ENCODE results near the gene EPHB6.

Gene EPHB6

DNA sequence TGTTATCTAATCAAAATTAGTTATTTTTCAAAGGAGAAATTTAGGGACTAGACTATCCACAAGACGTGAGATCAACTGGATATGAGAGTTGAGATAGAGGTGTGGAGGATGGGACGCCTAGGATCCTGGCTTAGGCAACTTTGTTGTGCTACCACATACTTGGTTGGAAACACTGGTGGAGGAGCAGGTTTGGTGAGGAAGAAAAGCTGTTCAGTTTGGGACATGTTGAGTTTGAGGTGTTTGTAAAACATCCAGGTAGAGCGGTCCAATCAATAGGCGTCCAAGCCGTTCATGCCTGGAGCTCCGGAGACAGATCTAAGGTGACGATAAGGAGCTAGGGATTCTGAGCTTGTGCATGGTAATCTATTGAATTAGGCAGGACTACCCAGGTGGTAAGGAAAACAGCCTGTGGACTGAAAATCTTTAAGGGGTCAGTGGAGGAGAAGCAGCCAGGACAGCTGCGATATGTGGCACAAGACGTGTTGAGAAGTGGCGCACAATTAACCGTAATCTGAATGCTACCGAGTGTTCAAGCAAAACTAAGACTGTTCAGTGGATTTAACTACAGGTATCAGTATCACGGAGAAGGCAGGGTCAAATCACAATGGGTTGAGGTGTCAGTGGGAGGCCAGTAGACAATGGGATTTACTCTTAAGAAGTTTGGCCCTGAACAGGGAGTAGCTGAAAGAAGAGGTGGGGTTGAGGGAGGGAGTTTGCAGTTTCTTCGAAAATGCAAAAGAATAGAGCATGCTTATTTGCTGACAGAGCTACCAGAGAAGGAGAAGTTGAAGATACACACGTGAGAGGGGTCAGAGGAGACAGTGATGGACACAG lies 46.8 kb downstream of the EPHB6 start:
- H3K4me3 ChIP-seq (ENCODE audit: low read depth, low read length) = no peak overlapping the region
- TF ChIP-seq, protein P1, sequence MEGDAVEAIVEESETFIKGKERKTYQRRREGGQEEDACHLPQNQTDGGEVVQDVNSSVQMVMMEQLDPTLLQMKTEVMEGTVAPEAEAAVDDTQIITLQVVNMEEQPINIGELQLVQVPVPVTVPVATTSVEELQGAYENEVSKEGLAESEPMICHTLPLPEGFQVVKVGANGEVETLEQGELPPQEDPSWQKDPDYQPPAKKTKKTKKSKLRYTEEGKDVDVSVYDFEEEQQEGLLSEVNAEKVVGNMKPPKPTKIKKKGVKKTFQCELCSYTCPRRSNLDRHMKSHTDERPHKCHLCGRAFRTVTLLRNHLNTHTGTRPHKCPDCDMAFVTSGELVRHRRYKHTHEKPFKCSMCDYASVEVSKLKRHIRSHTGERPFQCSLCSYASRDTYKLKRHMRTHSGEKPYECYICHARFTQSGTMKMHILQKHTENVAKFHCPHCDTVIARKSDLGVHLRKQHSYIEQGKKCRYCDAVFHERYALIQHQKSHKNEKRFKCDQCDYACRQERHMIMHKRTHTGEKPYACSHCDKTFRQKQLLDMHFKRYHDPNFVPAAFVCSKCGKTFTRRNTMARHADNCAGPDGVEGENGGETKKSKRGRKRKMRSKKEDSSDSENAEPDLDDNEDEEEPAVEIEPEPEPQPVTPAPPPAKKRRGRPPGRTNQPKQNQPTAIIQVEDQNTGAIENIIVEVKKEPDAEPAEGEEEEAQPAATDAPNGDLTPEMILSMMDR (IDR thresholded peaks at IDR 0.05; ENCODE audit: low read depth, low read length, missing control alignments) = no peak
- DNase-seq (ENCODE audit: low read depth) = no peak

DNA sequence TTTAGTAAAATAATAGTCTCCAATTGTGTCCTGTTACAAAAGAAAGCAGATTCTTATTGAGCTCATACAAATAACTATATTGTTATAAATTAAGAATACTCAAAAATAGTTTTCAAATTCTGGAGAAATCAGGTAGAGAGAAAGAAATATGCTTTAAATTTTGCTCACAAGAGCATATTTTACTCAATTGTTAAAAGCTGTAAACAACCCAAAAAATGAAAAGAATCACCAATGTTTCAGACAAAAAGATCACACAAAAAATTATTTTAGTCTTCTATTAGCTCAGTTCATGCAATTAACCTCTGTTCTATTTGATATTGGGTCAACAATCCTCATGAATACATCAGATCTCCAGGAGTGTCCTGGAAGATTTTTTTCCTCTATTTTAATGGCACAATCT lies 49.3 kb downstream of the EPHB6 start:
- DNase-seq (ENCODE audit: low read depth) = no peak
- TF ChIP-seq, protein P1 (IDR thresholded peaks at IDR 0.05; ENCODE audit: low read depth, low read length, missing control alignments) = no peak

DNA sequence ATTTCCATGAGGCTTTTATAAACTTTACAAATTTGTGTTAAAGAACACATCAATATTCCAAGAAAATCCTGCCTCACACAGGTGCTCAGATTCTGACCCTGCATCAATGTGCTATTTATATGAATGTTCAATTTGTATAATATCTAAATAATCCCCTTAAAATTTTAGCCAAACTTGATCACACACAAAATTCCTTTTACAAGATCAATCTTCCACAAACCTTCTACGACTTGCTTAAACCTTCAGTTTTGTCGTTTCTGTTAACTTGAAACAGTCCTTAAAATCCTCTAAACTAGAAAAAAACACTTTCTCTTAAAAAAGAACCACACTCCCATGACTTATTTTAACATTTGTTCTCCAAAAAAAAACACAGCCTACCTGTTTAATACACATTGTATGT lies 50.9 kb downstream of the EPHB6 start:
- no peak overlapping the region for H3K4me3 ChIP-seq (ENCODE audit: low read depth, low read length)
- no peak for DNase-seq (ENCODE audit: low read depth)
- TF ChIP-seq, protein P1 (IDR thresholded peaks at IDR 0.05; ENCODE audit: low read depth, low read length, missing control alignments) = no peak

More for the DNA sequence above, 49.3 kb downstream of the EPHB6 start:
- H3K4me3 ChIP-seq (ENCODE audit: low read depth, low read length) = no peak overlapping the region

DNA sequence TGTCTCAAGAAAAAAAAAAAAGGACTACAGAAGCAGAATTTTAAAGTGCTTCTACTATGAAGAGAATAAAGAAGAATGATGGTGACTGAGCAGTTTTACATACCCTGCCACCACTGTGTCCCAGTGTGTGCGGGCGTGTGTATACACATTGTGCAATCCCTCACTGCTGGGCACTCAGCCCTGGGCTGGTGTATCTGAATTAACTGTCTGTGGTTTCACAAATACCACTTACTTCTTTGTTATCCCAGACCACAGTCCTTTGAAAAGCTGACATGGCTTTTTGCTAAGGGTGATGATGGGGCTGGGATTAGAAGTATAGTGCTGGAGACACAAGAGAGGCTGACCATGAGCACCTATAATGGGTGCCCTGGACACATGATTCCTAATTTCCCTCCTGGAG lies 51.8 kb downstream of the EPHB6 start:
- DNase-seq (ENCODE audit: low read depth) = no peak
- TF ChIP-seq, protein P1 (IDR thresholded peaks at IDR 0.05; ENCODE audit: low read depth, low read length, missing control alignments) = no peak
- H3K4me3 ChIP-seq (ENCODE audit: low read depth, low read length) = no peak overlapping the region

DNA sequence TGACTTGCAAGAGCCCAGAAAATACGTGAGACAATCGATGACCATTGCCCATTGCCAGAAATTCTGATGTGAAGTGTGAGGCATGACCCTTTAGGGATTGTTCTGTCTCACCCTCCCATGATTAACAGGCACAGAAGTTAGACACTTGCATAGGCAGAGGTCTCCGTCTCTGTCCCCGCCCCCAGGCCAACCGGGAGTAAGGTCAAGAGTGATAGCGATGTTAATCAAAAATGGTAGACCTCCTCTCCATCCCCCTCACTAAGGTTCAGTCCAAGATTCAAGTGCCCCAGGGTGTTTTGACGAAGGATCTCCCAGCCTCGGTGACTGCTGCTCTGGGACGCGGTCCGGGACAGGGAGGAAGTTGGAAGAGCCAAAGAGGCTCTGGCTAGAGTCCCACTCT lies 53.4 kb downstream of the EPHB6 start:
- TF ChIP-seq, protein P1 (IDR thresholded peaks at IDR 0.05; ENCODE audit: low read depth, low read length, missing control alignments) = no peak
- H3K4me3 ChIP-seq (ENCODE audit: low read depth, low read length) = no peak overlapping the region

DNA sequence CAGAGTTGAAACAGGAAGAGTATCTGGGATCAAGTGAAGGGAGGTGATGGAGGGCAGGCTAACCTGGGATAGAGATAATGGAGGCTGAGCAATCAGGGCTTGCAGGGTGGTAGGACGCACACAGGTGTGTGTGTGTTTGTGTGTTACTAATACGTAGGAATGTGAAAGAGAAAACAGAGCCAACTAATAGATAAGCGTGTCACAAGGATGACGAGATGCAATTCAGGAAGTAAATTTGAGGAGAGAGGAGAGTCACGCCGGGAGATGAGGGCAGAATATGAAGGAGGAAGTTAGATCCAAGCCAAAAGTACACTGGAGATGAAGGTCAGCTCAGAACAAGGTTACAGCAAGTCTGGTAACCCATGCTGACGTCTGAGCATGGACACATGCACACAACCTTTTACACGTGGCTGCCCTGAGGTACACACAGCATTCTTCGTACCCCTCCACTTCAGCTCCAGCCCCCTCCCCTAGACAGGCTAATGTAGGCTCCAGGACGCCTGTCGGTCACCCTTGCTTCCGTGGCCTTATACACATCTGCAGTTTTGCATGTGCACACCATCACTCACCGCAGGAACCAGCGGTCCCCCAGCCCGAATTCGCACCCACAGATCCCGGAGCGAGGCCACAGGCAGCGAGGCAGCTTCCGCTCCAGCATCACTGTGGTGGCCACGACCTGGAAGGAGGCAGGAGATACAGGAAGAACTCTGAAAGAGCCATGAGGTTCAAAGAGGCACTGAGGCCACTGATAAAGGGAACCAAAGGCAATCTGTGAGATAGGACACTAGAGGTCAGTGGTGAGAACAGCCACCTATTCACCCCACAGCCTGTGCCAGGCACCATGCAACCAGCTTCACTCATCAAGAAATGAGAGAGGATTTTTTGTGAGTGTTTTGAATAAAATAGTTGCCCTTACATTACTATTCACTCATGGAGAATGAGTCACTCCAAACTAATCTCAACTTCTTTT lies 54.3 kb downstream of the EPHB6 start:
- TF ChIP-seq, protein P1 (IDR thresholded peaks at IDR 0.05; ENCODE audit: low read depth, low read length, missing control alignments) = peak; percentile 55
- DNase-seq (ENCODE audit: low read depth) = no peak

More for the DNA sequence above, 53.4 kb downstream of the EPHB6 start:
- DNase-seq (ENCODE audit: low read depth) = no peak

More for the DNA sequence above, 54.3 kb downstream of the EPHB6 start:
- H3K4me3 ChIP-seq (ENCODE audit: low read depth, low read length) = no peak overlapping the region

Data from GM12864 (cell line).